NB4 (cell line): ENCODE data around the gene GINS1.

Experiments
- DNase-seq: peaks from one replicate; pipeline ENCODE4 v3.0.0; 2010; ENCODE audit warnings: low read depth
- H3K4me3 ChIP-seq: one replicate; pipeline ENCODE4 v1.5.1; 2011; ENCODE audit warnings: mild to moderate bottlenecking, low read depth, low read length, moderate library complexity
- CTCF ChIP-seq: IDR thresholded peaks from one replicate; pipeline ENCODE4 v1.5.1; 2012; ENCODE audit warnings: low read depth, low read length
- MAX ChIP-seq: IDR thresholded peaks from 2 replicates; pipeline ENCODE4 v1.6.1; 2011; ENCODE audit warnings: low read depth, low read length
- MYC ChIP-seq: IDR thresholded peaks from 2 replicates; pipeline ENCODE4 v1.6.1; 2011; ENCODE audit warnings: low read depth, low read length
- POLR2A ChIP-seq: IDR thresholded peaks from 2 replicates; pipeline ENCODE4 v1.6.1; 2011; ENCODE audit warnings: mild to moderate bottlenecking; ENCODE audit not compliant: insufficient read length; ENCODE audit errors: extremely low read depth

Gene GINS1

GRCh38 chr20:25496165-25496967 is 88.9 kb downstream of the GINS1 start:
- TF ChIP-seq CTCF (no peak), POLR2A (no peak), MAX (no peak), MYC (no peak)
- DNase-seq, result no peak

GRCh38 chr20:25496968-25497401 is 89.5 kb downstream of the GINS1 start:
- TF ChIP-seq MYC (no peak), POLR2A (no peak), MAX (no peak), CTCF (no peak)
- DNase-seq, result no peak
- H3K4me3 ChIP-seq, result no peak overlapping the region

More at GRCh38 chr20:25496165-25496967, 88.9 kb downstream of the GINS1 start:
- H3K4me3 ChIP-seq, result no peak overlapping the region

- DNase-seq, result no peak
- H3K4me3 ChIP-seq, result no peak overlapping the region
- no peak for TF ChIP-seq MAX
- no peak for TF ChIP-seq CTCF
- no peak for TF ChIP-seq POLR2A
- TF ChIP-seq MYC, result no peak
These were observed 90.3 kb downstream of the GINS1 start for GRCh38 chr20:25497586-25498279.
